ENCODE data around the gene OSR1. TPM values are rescaled to one million over a fixed set of nuclear protein-coding genes. Genes with fewer than 3 reads are reported as not detected.

Gene OSR1
- total and polyA plus RNA-seq, 9 of the 15 experiments (the other 6 are each of a cell fraction or from before 2014, with no cell fraction given) = not detected

DNA sequence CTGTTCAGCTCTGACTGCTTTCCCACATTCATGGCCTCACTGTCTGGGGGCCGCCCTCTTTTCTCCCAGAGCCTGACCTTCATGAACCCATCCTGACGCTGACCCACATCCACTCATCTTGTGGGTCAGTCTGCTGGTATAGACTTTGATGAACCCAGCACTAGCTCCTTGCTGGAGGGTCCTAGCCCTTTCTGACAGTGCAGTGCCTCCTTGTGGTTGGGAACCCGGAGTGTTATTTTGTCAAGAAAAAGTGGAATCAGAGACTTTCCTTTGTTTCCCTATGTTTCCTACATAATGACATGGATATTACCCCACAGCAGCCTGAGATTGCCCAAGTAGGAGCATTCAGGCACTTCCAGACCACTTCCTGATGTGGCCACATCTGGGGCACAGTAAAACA lies 19.3 kb upstream of the OSR1 start:
- Histone ChIP-seq H3K4me3 (no peak overlapping the region), H3K4me2 (ENCODE audit: insufficient read depth, low read length) (no peak overlapping the region), H3K4me1 (replicated peaks in 1 of 2; ENCODE audit: control insufficient read depth in 2 of 2, insufficient read depth in 2 of 2, low read length in 2 of 2) (no peaks in the 10 kb centered on the region), H3K9me1 (ENCODE audit: control insufficient read depth, insufficient read depth, low read length) (no peaks in the 10 kb centered on the region), H4K20me1 (replicated peaks; ENCODE audit: control insufficient read depth, insufficient read depth, low read length) (no peaks in the 10 kb centered on the region), H3K9ac (ENCODE audit: insufficient read depth in 1 of 2, low read depth in 2 of 2, low read length in 2 of 2) (no peak overlapping the region), H3K27me3 (ENCODE audit: control insufficient read depth in 2 of 2, insufficient read depth in 2 of 2, low read length in 2 of 2) (no peaks in the 10 kb centered on the region), H2AFZ (ENCODE audit: low read depth, low read length) (no peak overlapping the region), H3K9me3 (replicated peaks; ENCODE audit: control insufficient read depth, insufficient read depth, low read depth, low read length) (no peaks in the 10 kb centered on the region), H3K36me3 (ENCODE audit: control insufficient read depth, insufficient read depth, low read length) (no peaks in the 10 kb centered on the region), H3K27ac (ENCODE audit: extremely low read depth, low read depth, low read length) (no peak overlapping the region), H3K79me2 (ENCODE audit: control insufficient read depth, insufficient read depth, low read length) (no peaks in the 10 kb centered on the region)
- peak; percentile 36; the same call in 1 of the 3 replicates for ATAC-seq
- FAIRE-seq = no peak
- intact Hi-C loops (cut with micrococcal nuclease) (no loop called here), in situ Hi-C loops (cut with MboI) (no loop called here)
- WGBS (ENCODE audit: insufficient coverage, low coverage, missing lambda C conversion rate) = 0% methylated on average over 3 of the region's 3 CpGs
- peak in 2 of 3 experiments; percentile 25; a peak in 1 of 6 replicates for TF ChIP-seq CTCF (IDR thresholded peaks at IDR 0.05 in 2 of 3, conservative IDR thresholded peaks at IDR 0.05 in 1 of 3; ENCODE audit: insufficient read depth in 2 of 3, low read depth in 1 of 3, low read length in 3 of 3)
- 0 out of 4 replicates have a peak, but pooled peaks of 1 of the 2 experiments have one; percentile 20 for TF ChIP-seq RAD21 (CRISPR knock-in tag; conservative IDR thresholded peaks at IDR 0.05 in 1 of 2, IDR thresholded peaks at IDR 0.05 in 1 of 2)
- no peak for TF ChIP-seq MAZ (CRISPR knock-in tag; conservative IDR thresholded peaks at IDR 0.05 in 1 of 2, IDR thresholded peaks at IDR 0.05 in 1 of 2)
- DNase-seq (ENCODE audit: extremely low read depth in 1 of 4, low spot score in 3 of 4) = no peak
- no TSS peak for BruUV-seq (replicated peaks)
- POLR2A ChIA-PET = no interaction called here
- CTCF ChIA-PET (ENCODE audit: low intra/inter-chr PET ratio) = no interaction called here
